Prostate gland (tissue), 2 donors: ENCODE data around the gene ANO2. TPM values are rescaled to one million over a fixed set of nuclear protein-coding genes. Genes with fewer than 3 reads are reported as not detected.

Experiments
- DNase-seq: peaks from one replicate; pipeline ENCODE4 v3.0.0-alpha.2; 2019; ENCODE audit warnings: low spot score
- H3K27ac ChIP-seq, 2 donors: fragments of 200-600 bp; sonication (generic); 2 replicates each; pipeline ENCODE4 v1.5.1; 2017 to 2019
- H3K27me3 ChIP-seq: fragments of 200-600 bp; sonication (generic); replicated peaks from 2 replicates; pipeline ENCODE4 v1.5.1; 2019; ENCODE audit not compliant: insufficient read depth
- H3K36me3 ChIP-seq, 2 donors: fragments of 200-600 bp; sonication (generic); 1 replicate in 1 of 2; 2 replicates in 1 of 2; pipeline versions ENCODE4 v1.5.1 to v1.8.1; 2017 to 2019
- H3K4me1 ChIP-seq: fragments of 200-600 bp; sonication (generic); replicated peaks from 2 replicates; pipeline ENCODE4 v1.5.1; 2019
- H3K4me3 ChIP-seq, 2 donors: fragments of 200-600 bp; sonication (generic); 2 replicates each; pipeline ENCODE4 v1.5.1; 2017 to 2019
- H3K9me3 ChIP-seq: fragments of 200-600 bp; sonication (generic); 2 replicates; pipeline ENCODE4 v1.5.1; 2017
- CTCF ChIP-seq, 4 experiments: fragments of 200-600 bp in 2 of 4; fragments of 450-650 bp in 2 of 4; sonication (generic) in 2 of 4; IDR thresholded peaks; 1 replicate in 3 of 4; 2 replicates in 1 of 4; pipeline ENCODE4 v1.5.1; 2016 to 2019; ENCODE audit warnings: antibody characterized with exemption in 4 of 4, mild to moderate bottlenecking in 2 of 4, moderate library complexity in 2 of 4
- POLR2A ChIP-seq: fragments of 450-650 bp; IDR thresholded peaks from one replicate; pipeline ENCODE4 v1.6.1; 2016; ENCODE audit warnings: antibody characterized with exemption, mild to moderate bottlenecking
- POLR2AphosphoS5 ChIP-seq: sonication (generic); formaldehyde crosslinking; IDR thresholded peaks from one replicate; pipeline ENCODE4 v1.6.1; 2017; ENCODE audit warnings: antibody characterized with exemption
- WGBS: methylation state at CpG from one replicate; pipeline ENCODE4 v1.1.5; 2018; 5-methylcytosine and 5-hydroxymethylcytosine counted together
- intact Hi-C: fragments of 100-400 bp; cut with DNase I; formaldehyde crosslinking; loops from one replicate; pipeline ENCODE4 v1.14.2; 2022
- total RNA-seq, 2 donors: library from RNA; depleted of rRNA; stranded (reverse); fragments of >200 nt; gene quantifications; one replicate each; pipeline ENCODE4 v1.1.0, GENCODE V29; 2016

The ANO2 gene
- total RNA-seq, 2 donors from 2014 or later = 0.64 to 7.0 TPM

- Histone ChIP-seq H3K4me1 (no peaks in the 10 kb centered on the region), H3K27ac (no peak overlapping the region), H3K27me3 (no peaks in the 10 kb centered on the region), H3K9me3 (no peaks in the 10 kb centered on the region), H3K36me3 (no peaks in the 10 kb centered on the region), H3K4me3 (no peak overlapping the region)
- DNase-seq = no peak
- intact Hi-C loops = no loop called here
- 72% methylated on average over 6 of the region's 6 CpGs for WGBS
- TF ChIP-seq POLR2AphosphoS5 (no peak), POLR2A (no peak), CTCF (IDR thresholded peaks at IDR 0.05) (no peak)
These were observed 40.1 kb downstream of the ANO2 start for GRCh38 chr12:5904969-5905368.

DNA sequence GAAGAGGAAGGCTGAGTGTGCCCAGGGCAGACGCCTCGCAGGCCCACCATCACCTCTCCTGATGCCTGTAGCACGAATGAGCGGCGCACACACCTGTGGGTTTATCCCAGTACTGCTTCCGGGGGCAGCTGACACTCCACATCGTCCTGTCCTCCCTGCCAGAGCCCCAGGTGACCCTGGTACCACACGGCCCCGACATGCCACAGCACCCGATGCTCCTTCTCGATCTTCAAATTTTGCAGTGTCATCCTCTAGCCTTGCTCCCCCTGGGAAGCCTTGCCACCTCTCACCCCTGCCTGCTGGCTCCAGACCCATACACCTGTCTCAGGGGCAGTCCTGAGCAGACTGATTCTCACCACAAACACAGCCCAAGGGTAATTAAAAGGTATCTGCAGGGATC is 40.6 kb downstream of the ANO2 start:
- Histone ChIP-seq H3K4me3 (no peak overlapping the region), H3K9me3 (no peaks in the 10 kb centered on the region), H3K27me3 (no peaks in the 10 kb centered on the region), H3K4me1 (no peaks in the 10 kb centered on the region), H3K27ac (no peak overlapping the region), H3K36me3 (no peaks in the 10 kb centered on the region)
- TF ChIP-seq POLR2A (no peak), CTCF (IDR thresholded peaks at IDR 0.05) (no peak), POLR2AphosphoS5 (no peak)
- DNase-seq = no peak
- 85% methylated on average over 11 of the region's 11 CpGs for WGBS
- intact Hi-C loops = no loop called here

DNA sequence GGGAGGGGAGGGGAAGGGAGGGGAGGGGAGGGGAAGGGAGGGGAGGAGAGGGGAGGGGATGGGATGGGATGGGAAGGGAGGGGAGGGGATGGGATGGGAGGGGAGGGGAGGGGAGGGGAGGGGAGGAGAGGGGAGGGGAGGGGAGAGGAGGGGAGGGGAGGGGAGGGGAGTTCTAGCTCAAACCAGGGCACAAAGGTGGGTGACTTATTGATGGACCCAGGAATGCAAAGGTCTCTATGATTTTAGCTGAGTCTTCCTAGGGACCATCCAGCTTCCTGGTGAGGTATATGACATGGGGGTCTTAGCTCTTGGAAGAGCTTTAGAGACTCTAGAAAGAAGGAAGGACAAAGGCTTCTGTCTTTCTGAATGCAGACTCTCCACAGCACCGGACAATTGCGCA is 42.3 kb downstream of the ANO2 start:
- Histone ChIP-seq H3K27me3 (no peaks in the 10 kb centered on the region), H3K9me3 (no peaks in the 10 kb centered on the region), H3K27ac (no peak overlapping the region), H3K36me3 (no peaks in the 10 kb centered on the region), H3K4me3 (no peak overlapping the region), H3K4me1 (no peaks in the 10 kb centered on the region)
- no peak for TF ChIP-seq POLR2A
- no peak for TF ChIP-seq POLR2AphosphoS5
- TF ChIP-seq CTCF (IDR thresholded peaks at IDR 0.05) = no peak
- 98% methylated on average over 2 of the region's 2 CpGs for WGBS
- no peak for DNase-seq
- intact Hi-C loops = no loop called here

DNA sequence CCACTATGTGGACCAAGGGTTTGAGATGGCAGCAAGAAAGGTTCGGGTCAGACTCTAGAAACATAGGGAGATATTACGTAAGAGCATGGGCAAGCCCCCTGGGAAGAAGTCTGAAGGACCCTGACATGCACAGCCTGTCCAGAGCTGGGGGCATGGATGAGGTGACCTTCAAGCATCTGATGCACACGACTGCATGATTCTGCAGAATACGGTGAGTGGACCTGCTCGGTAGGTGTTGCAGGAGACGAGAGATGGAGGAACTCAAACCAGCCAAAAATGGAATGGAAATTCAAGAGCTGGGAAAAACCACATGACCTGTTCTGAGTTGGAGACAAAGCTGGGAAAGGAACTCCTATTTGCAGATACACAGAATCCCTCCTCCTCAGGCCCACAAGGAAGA is 43.6 kb downstream of the ANO2 start:
- WGBS = 87% methylated on average over 6 of the region's 6 CpGs

More for the DNA sequence above, 43.6 kb downstream of the ANO2 start:
- TF ChIP-seq POLR2AphosphoS5 (no peak), CTCF (IDR thresholded peaks at IDR 0.05) (no peak), POLR2A (no peak)
- no peak for DNase-seq
- Histone ChIP-seq H3K4me3 (no peak overlapping the region), H3K27ac (no peak overlapping the region), H3K27me3 (no peaks in the 10 kb centered on the region), H3K4me1 (no peaks in the 10 kb centered on the region), H3K36me3 (no peaks in the 10 kb centered on the region), H3K9me3 (no peaks in the 10 kb centered on the region)
- intact Hi-C loops = no loop called here
